ENCODE results near the gene SLC45A2.

Gene SLC45A2

GRCh38 chr5:33997331-33997983, 13.0 kb upstream of the SLC45A2 start:
- Histone ChIP-seq H3K36me3 (ENCODE audit: control insufficient read depth in 5 of 5, insufficient read depth in 5 of 5, low read length in 5 of 5) (peaks cover 0 to 31% (median 4%) of the 10 kb centered on the region in 5 donors), H3K27me3 (ENCODE audit: control insufficient read depth in 5 of 5, insufficient read depth in 4 of 5, low read length in 5 of 5) (no peaks in the 10 kb centered on the region), H3K4me3 (ENCODE audit: low read depth in 1 of 5, low read length in 5 of 5) (no peak overlapping the region), H3K4me1 (ENCODE audit: control insufficient read depth in 5 of 5, insufficient read depth in 5 of 5, low read length in 5 of 5) (peaks cover 0 to 5% (median 4%) of the 10 kb centered on the region in 5 donors), H3K9me3 (ENCODE audit: control insufficient read depth in 5 of 5, low read length in 5 of 5) (no peaks in the 10 kb centered on the region), H3K27ac (ENCODE audit: low read depth, low read length) (no peak overlapping the region), H3K9ac (ENCODE audit: low read length in 5 of 5) (no peak overlapping the region)

GRCh38 chr5:33995865-33996264, 11.4 kb upstream of the SLC45A2 start:
- H3K9me3 ChIP-seq (ENCODE audit: control insufficient read depth in 5 of 5, low read length in 5 of 5): no peaks in the 10 kb centered on the region
- H3K27ac ChIP-seq (ENCODE audit: low read depth, low read length): no peak overlapping the region
- no peak overlapping the region for H3K4me3 ChIP-seq (ENCODE audit: low read depth in 1 of 5, low read length in 5 of 5)
- peaks cover 0 to 5% (median 4%) of the 10 kb centered on the region in 5 donors for H3K4me1 ChIP-seq (ENCODE audit: control insufficient read depth in 5 of 5, insufficient read depth in 5 of 5, low read length in 5 of 5)
- H3K27me3 ChIP-seq (ENCODE audit: control insufficient read depth in 5 of 5, insufficient read depth in 4 of 5, low read length in 5 of 5): no peaks in the 10 kb centered on the region
- peaks cover 0 to 18% (median 4%) of the 10 kb centered on the region in 5 donors for H3K36me3 ChIP-seq (ENCODE audit: control insufficient read depth in 5 of 5, insufficient read depth in 5 of 5, low read length in 5 of 5)
- H3K9ac ChIP-seq (ENCODE audit: low read length in 5 of 5): no peak overlapping the region

- no peak overlapping the region for H3K27ac ChIP-seq (ENCODE audit: low read depth, low read length)
- H3K27me3 ChIP-seq (ENCODE audit: control insufficient read depth in 5 of 5, insufficient read depth in 4 of 5, low read length in 5 of 5): no peaks in the 10 kb centered on the region
- H3K9me3 ChIP-seq (ENCODE audit: control insufficient read depth in 5 of 5, low read length in 5 of 5): no peaks in the 10 kb centered on the region
- H3K9ac ChIP-seq (ENCODE audit: low read length in 5 of 5): no peak overlapping the region
- H3K4me3 ChIP-seq (ENCODE audit: low read depth in 1 of 5, low read length in 5 of 5): no peak overlapping the region
- H3K4me1 ChIP-seq (ENCODE audit: control insufficient read depth in 5 of 5, insufficient read depth in 5 of 5, low read length in 5 of 5): peaks cover 0 to 12% (median 4%) of the 10 kb centered on the region in 5 donors
- peaks cover 0 to 13% (median 4%) of the 10 kb centered on the region in 5 donors for H3K36me3 ChIP-seq (ENCODE audit: control insufficient read depth in 5 of 5, insufficient read depth in 5 of 5, low read length in 5 of 5)
These were observed 10.4 kb upstream of the SLC45A2 start for GRCh38 chr5:33994845-33995244.

GRCh38 chr5:33992864-33993263, 8.4 kb upstream of the SLC45A2 start:
- H3K4me3 ChIP-seq (ENCODE audit: low read depth in 1 of 5, low read length in 5 of 5): no peak overlapping the region
- H3K9ac ChIP-seq (ENCODE audit: low read length in 5 of 5): no peak overlapping the region
- H3K27me3 ChIP-seq (ENCODE audit: control insufficient read depth in 5 of 5, insufficient read depth in 4 of 5, low read length in 5 of 5): no peaks in the 10 kb centered on the region
- no peaks in the 10 kb centered on the region for H3K9me3 ChIP-seq (ENCODE audit: control insufficient read depth in 5 of 5, low read length in 5 of 5)
- H3K4me1 ChIP-seq (ENCODE audit: control insufficient read depth in 5 of 5, insufficient read depth in 5 of 5, low read length in 5 of 5): peaks cover 0 to 12% (median 4%) of the 10 kb centered on the region in 5 donors
- H3K27ac ChIP-seq (ENCODE audit: low read depth, low read length): no peak overlapping the region
- H3K36me3 ChIP-seq (ENCODE audit: control insufficient read depth in 5 of 5, insufficient read depth in 5 of 5, low read length in 5 of 5): peaks cover 14 to 19% (median 18%) of the 10 kb centered on the region in 5 donors

- Histone ChIP-seq H3K36me3 (ENCODE audit: control insufficient read depth in 5 of 5, insufficient read depth in 5 of 5, low read length in 5 of 5) (peaks cover 14 to 29% (median 20%) of the 10 kb centered on the region in 5 donors), H3K4me1 (ENCODE audit: control insufficient read depth in 5 of 5, insufficient read depth in 5 of 5, low read length in 5 of 5) (peaks cover 0 to 8% (median 0%) of the 10 kb centered on the region in 5 donors), H3K9me3 (ENCODE audit: control insufficient read depth in 5 of 5, low read length in 5 of 5) (no peaks in the 10 kb centered on the region), H3K27ac (ENCODE audit: low read depth, low read length) (no peak overlapping the region), H3K4me3 (ENCODE audit: low read depth in 1 of 5, low read length in 5 of 5) (no peak overlapping the region), H3K27me3 (ENCODE audit: control insufficient read depth in 5 of 5, insufficient read depth in 4 of 5, low read length in 5 of 5) (no peaks in the 10 kb centered on the region), H3K9ac (ENCODE audit: low read length in 5 of 5) (no peak overlapping the region)
These were observed 954 bp upstream of the SLC45A2 start for GRCh38 chr5:33985447-33985846.

- H3K27ac ChIP-seq (ENCODE audit: low read depth, low read length): no peak overlapping the region
- H3K27me3 ChIP-seq (ENCODE audit: control insufficient read depth in 5 of 5, insufficient read depth in 4 of 5, low read length in 5 of 5): no peaks in the 10 kb centered on the region
- peaks cover 14 to 28% (median 18%) of the 10 kb centered on the region in 5 donors for H3K36me3 ChIP-seq (ENCODE audit: control insufficient read depth in 5 of 5, insufficient read depth in 5 of 5, low read length in 5 of 5)
- H3K4me1 ChIP-seq (ENCODE audit: control insufficient read depth in 5 of 5, insufficient read depth in 5 of 5, low read length in 5 of 5): peaks cover 0 to 5% (median 0%) of the 10 kb centered on the region in 5 donors
- H3K4me3 ChIP-seq (ENCODE audit: low read depth in 1 of 5, low read length in 5 of 5): no peak overlapping the region
- no peak overlapping the region for H3K9ac ChIP-seq (ENCODE audit: low read length in 5 of 5)
- no peaks in the 10 kb centered on the region for H3K9me3 ChIP-seq (ENCODE audit: control insufficient read depth in 5 of 5, low read length in 5 of 5)
These were observed 315 bp downstream of the SLC45A2 start for GRCh38 chr5:33984178-33984577.

GRCh38 chr5:33981408-33982162, 2.9 kb downstream of the SLC45A2 start:
- Histone ChIP-seq H3K27me3 (ENCODE audit: control insufficient read depth in 5 of 5, insufficient read depth in 4 of 5, low read length in 5 of 5) (no peaks in the 10 kb centered on the region), H3K9me3 (ENCODE audit: control insufficient read depth in 5 of 5, low read length in 5 of 5) (no peaks in the 10 kb centered on the region), H3K9ac (ENCODE audit: low read length in 5 of 5) (no peak overlapping the region), H3K36me3 (ENCODE audit: control insufficient read depth in 5 of 5, insufficient read depth in 5 of 5, low read length in 5 of 5) (peaks cover 0 to 4% (median 0%) of the 10 kb centered on the region in 5 donors), H3K4me3 (ENCODE audit: low read depth in 1 of 5, low read length in 5 of 5) (no peak overlapping the region), H3K4me1 (ENCODE audit: control insufficient read depth in 5 of 5, insufficient read depth in 5 of 5, low read length in 5 of 5) (peaks cover 0 to 4% (median 0%) of the 10 kb centered on the region in 5 donors), H3K27ac (ENCODE audit: low read depth, low read length) (no peak overlapping the region)

- no peaks in the 10 kb centered on the region for H3K27me3 ChIP-seq (ENCODE audit: control insufficient read depth in 5 of 5, insufficient read depth in 4 of 5, low read length in 5 of 5)
- H3K36me3 ChIP-seq (ENCODE audit: control insufficient read depth in 5 of 5, insufficient read depth in 5 of 5, low read length in 5 of 5): no peaks in the 10 kb centered on the region
- no peaks in the 10 kb centered on the region for H3K9me3 ChIP-seq (ENCODE audit: control insufficient read depth in 5 of 5, low read length in 5 of 5)
- no peak overlapping the region for H3K4me3 ChIP-seq (ENCODE audit: low read depth in 1 of 5, low read length in 5 of 5)
- peaks cover 0 to 3% (median 0%) of the 10 kb centered on the region in 5 donors for H3K4me1 ChIP-seq (ENCODE audit: control insufficient read depth in 5 of 5, insufficient read depth in 5 of 5, low read length in 5 of 5)
- H3K9ac ChIP-seq (ENCODE audit: low read length in 5 of 5): no peak overlapping the region
- no peak overlapping the region for H3K27ac ChIP-seq (ENCODE audit: low read depth, low read length)
These were observed 4.5 kb downstream of the SLC45A2 start for GRCh38 chr5:33980030-33980429.

- Histone ChIP-seq H3K4me1 (ENCODE audit: control insufficient read depth in 5 of 5, insufficient read depth in 5 of 5, low read length in 5 of 5) (peaks cover 0 to 3% (median 0%) of the 10 kb centered on the region in 5 donors), H3K27ac (ENCODE audit: low read depth, low read length) (no peak overlapping the region), H3K27me3 (ENCODE audit: control insufficient read depth in 5 of 5, insufficient read depth in 4 of 5, low read length in 5 of 5) (peaks cover 0 to 2% (median 0%) of the 10 kb centered on the region in 5 donors), H3K9ac (ENCODE audit: low read length in 5 of 5) (no peak overlapping the region), H3K9me3 (ENCODE audit: control insufficient read depth in 5 of 5, low read length in 5 of 5) (no peaks in the 10 kb centered on the region), H3K36me3 (ENCODE audit: control insufficient read depth in 5 of 5, insufficient read depth in 5 of 5, low read length in 5 of 5) (no peaks in the 10 kb centered on the region), H3K4me3 (ENCODE audit: low read depth in 1 of 5, low read length in 5 of 5) (no peak overlapping the region)
These were observed 6.2 kb downstream of the SLC45A2 start for GRCh38 chr5:33978306-33978705.

GRCh38 chr5:33976307-33976706, 8.2 kb downstream of the SLC45A2 start:
- Histone ChIP-seq H3K4me1 (ENCODE audit: control insufficient read depth in 5 of 5, insufficient read depth in 5 of 5, low read length in 5 of 5) (peaks cover 0 to 3% (median 0%) of the 10 kb centered on the region in 5 donors), H3K27ac (ENCODE audit: low read depth, low read length) (no peak overlapping the region), H3K9ac (ENCODE audit: low read length in 5 of 5) (no peak overlapping the region), H3K27me3 (ENCODE audit: control insufficient read depth in 5 of 5, insufficient read depth in 4 of 5, low read length in 5 of 5) (peaks cover 0 to 2% (median 0%) of the 10 kb centered on the region in 5 donors), H3K36me3 (ENCODE audit: control insufficient read depth in 5 of 5, insufficient read depth in 5 of 5, low read length in 5 of 5) (no peaks in the 10 kb centered on the region), H3K4me3 (ENCODE audit: low read depth in 1 of 5, low read length in 5 of 5) (no peak overlapping the region), H3K9me3 (ENCODE audit: control insufficient read depth in 5 of 5, low read length in 5 of 5) (no peaks in the 10 kb centered on the region)

Data from subcutaneous abdominal adipose tissue (tissue), 5 donors.